Neural cell (in vitro differentiated cells): Measurements from ENCODE around the gene RAE1. TPM values are rescaled to one million over a fixed set of nuclear protein-coding genes. Genes with fewer than 3 reads are reported as not detected.

Experiments
- H2AFZ ChIP-seq: fragments of 200-600, 300-800 bp; sonication (generic), shearing (Covaris generic); 2 replicates; pipeline ENCODE4 v1.6.0; 2014; ENCODE audit warnings: low read depth, mild to moderate bottlenecking, antibody characterized with exemption, low read length, moderate library complexity
- H3F3A ChIP-seq: fragments of 200-600 bp; shearing (Covaris generic); 2 replicates; pipeline ENCODE4 v1.6.1; 2016; ENCODE audit warnings: mild to moderate bottlenecking, moderate library complexity, mixed read lengths, antibody characterized with exemption, low read length; ENCODE audit not compliant: insufficient read depth, poor library complexity, severe bottlenecking
- H3K27ac ChIP-seq: fragments of 200-600, 300-800 bp; sonication (generic), shearing (Covaris generic); 2 replicates; pipeline ENCODE4 v1.5.1; 2014; ENCODE audit warnings: mild to moderate bottlenecking, low read length, moderate library complexity
- H3K27me3 ChIP-seq: fragments of 300-800, 200-600 bp; sonication (generic), shearing (Covaris generic); 2 replicates; pipeline ENCODE4 v1.6.0; 2014; ENCODE audit warnings: mild to moderate bottlenecking, low read depth, low read length, moderate library complexity; ENCODE audit not compliant: insufficient read depth
- H3K36me3 ChIP-seq: fragments of 300-800, 200-600 bp; sonication (generic), shearing (Covaris generic); 2 replicates; pipeline ENCODE4 v1.5.1; 2014; ENCODE audit warnings: mild to moderate bottlenecking, antibody characterized with exemption, low read length, moderate library complexity; ENCODE audit not compliant: insufficient read depth
- H3K4me2 ChIP-seq: fragments of 300-800, 200-600 bp; sonication (generic), shearing (Covaris generic); 2 replicates; pipeline ENCODE4 v1.6.0; 2014; ENCODE audit warnings: mild to moderate bottlenecking, low read length
- H3K4me3 ChIP-seq: fragments of 300-800, 200-600 bp; sonication (generic), shearing (Covaris generic); 2 replicates; pipeline ENCODE4 v1.5.1; 2014; ENCODE audit warnings: mild to moderate bottlenecking, low read length, moderate library complexity
- H3K79me2 ChIP-seq: fragments of 200-600 bp; shearing (Covaris generic); replicated peaks from 2 replicates; pipeline ENCODE4 v1.6.0; 2014; ENCODE audit warnings: mild to moderate bottlenecking, low read length, moderate library complexity; ENCODE audit not compliant: insufficient read depth
- H3K9ac ChIP-seq: fragments of 300-800, 200-600 bp; sonication (generic), shearing (Covaris generic); 2 replicates; pipeline ENCODE4 v1.6.1; 2016; ENCODE audit warnings: mild to moderate bottlenecking, low read length, mixed read lengths
- H3K9me2 ChIP-seq: fragments of 200-600 bp; shearing (Covaris generic); 2 replicates; pipeline ENCODE4 v1.6.1; 2016; ENCODE audit warnings: mild to moderate bottlenecking, low read length, mixed read lengths; ENCODE audit not compliant: insufficient read depth
- H3K9me3 ChIP-seq: fragments of 200-600, 300-800 bp; sonication (generic), shearing (Covaris generic); 2 replicates; pipeline ENCODE4 v1.6.1; 2016; ENCODE audit warnings: mild to moderate bottlenecking, mixed run types, low read length, moderate library complexity, mixed read lengths
- H4K20me1 ChIP-seq: fragments of 200-600 bp; shearing (Covaris generic); 2 replicates; pipeline ENCODE4 v1.6.1; 2016; ENCODE audit warnings: mild to moderate bottlenecking, mixed run types; ENCODE audit not compliant: insufficient read depth
- EP300 ChIP-seq: fragments of 450-650 bp; conservative IDR thresholded peaks from 2 replicates; pipeline ENCODE4 v1.6.1; 2014; ENCODE audit warnings: antibody characterized with exemption, mild to moderate bottlenecking, moderate library complexity; ENCODE audit not compliant: poor library complexity, severe bottlenecking
- EZH2 ChIP-seq: fragments of 200-600, 300-800 bp; shearing (Covaris generic), sonication (generic); IDR thresholded peaks from 2 replicates; pipeline ENCODE4 v1.6.1; 2014; ENCODE audit warnings: antibody characterized with exemption, low read length, borderline replicate concordance, mild to moderate bottlenecking; ENCODE audit not compliant: insufficient read depth, poor library complexity, severe bottlenecking
- MXI1 ChIP-seq: fragments of 450-650 bp; conservative IDR thresholded peaks from 2 replicates; pipeline ENCODE4 v1.6.1; 2014; ENCODE audit warnings: antibody characterized with exemption, mild to moderate bottlenecking; ENCODE audit not compliant: poor library complexity, severe bottlenecking
- POLR2AphosphoS5 ChIP-seq: IDR thresholded peaks from 2 replicates; pipeline ENCODE4 v1.6.1; 2012
- RAD21 ChIP-seq: fragments of 450-650 bp; conservative IDR thresholded peaks from 2 replicates; pipeline ENCODE4 v1.6.1; 2014; ENCODE audit warnings: antibody characterized with exemption, mild to moderate bottlenecking, moderate library complexity
- SMC3 ChIP-seq: fragments of 450-650 bp; conservative IDR thresholded peaks from 2 replicates; pipeline ENCODE4 v1.6.1; 2014; ENCODE audit warnings: antibody characterized with exemption, mild to moderate bottlenecking, moderate library complexity; ENCODE audit not compliant: poor library complexity
- TAF1 ChIP-seq: IDR thresholded peaks from 2 replicates; pipeline ENCODE4 v1.6.1; 2012; ENCODE audit warnings: low read depth
- polyA plus RNA-seq: library from polyadenylated mRNA; depleted of rRNA; stranded (reverse); fragments of >200 nt; gene quantifications from 2 replicates; pipeline ENCODE4 v1.2.3, GENCODE V29; 2014
- TF ChIP-seq, protein P1 (sequence below): fragments of 450-650 bp; IDR thresholded peaks from 2 replicates; pipeline ENCODE4 v1.5.1; 2014; ENCODE audit warnings: antibody characterized with exemption, mild to moderate bottlenecking, moderate library complexity; ENCODE audit not compliant: poor library complexity, severe bottlenecking
- TF ChIP-seq, protein P2 (sequence below): IDR thresholded peaks from 2 replicates; pipeline ENCODE4 v1.6.1; 2012; ENCODE audit warnings: borderline replicate concordance

The RAE1 gene
- polyA plus RNA-seq, 1 donor from 2014 or later, result 134 TPM

DNA sequence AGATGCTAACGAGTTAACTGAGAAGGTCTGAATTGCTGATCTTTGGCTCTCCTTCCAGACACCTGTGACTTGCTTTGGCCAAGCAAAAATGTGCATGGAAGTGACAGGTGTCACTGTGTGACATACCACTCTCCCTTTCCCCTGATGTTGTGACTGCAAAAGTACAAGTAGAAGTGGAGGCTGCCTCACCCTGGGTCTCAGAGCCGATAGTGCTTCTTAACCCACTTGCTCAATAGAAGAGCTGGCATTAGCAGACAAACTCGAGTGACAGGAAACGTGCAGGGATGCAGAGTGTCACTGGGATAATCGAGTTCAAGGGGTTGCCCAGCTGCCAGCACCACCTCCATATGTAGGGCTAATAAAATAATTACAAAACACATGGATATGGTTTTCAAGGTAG is 37.8 kb upstream of the RAE1 start:
- Histone ChIP-seq H2AFZ (no peak overlapping the region), H3F3A (no peaks in the 10 kb centered on the region), H3K9me3 (no peaks in the 10 kb centered on the region), H4K20me1 (no peaks in the 10 kb centered on the region), H3K79me2 (no peaks in the 10 kb centered on the region), H3K4me2 (no peak overlapping the region), H3K9me2 (no peaks in the 10 kb centered on the region), H3K36me3 (no peaks in the 10 kb centered on the region), H3K27me3 (no peaks in the 10 kb centered on the region), H3K27ac (no peak overlapping the region), H3K9ac (no peak overlapping the region), H3K4me3 (no peak overlapping the region)
- TF ChIP-seq, protein P1, sequence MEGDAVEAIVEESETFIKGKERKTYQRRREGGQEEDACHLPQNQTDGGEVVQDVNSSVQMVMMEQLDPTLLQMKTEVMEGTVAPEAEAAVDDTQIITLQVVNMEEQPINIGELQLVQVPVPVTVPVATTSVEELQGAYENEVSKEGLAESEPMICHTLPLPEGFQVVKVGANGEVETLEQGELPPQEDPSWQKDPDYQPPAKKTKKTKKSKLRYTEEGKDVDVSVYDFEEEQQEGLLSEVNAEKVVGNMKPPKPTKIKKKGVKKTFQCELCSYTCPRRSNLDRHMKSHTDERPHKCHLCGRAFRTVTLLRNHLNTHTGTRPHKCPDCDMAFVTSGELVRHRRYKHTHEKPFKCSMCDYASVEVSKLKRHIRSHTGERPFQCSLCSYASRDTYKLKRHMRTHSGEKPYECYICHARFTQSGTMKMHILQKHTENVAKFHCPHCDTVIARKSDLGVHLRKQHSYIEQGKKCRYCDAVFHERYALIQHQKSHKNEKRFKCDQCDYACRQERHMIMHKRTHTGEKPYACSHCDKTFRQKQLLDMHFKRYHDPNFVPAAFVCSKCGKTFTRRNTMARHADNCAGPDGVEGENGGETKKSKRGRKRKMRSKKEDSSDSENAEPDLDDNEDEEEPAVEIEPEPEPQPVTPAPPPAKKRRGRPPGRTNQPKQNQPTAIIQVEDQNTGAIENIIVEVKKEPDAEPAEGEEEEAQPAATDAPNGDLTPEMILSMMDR, result no peak
- TF ChIP-seq SMC3, result no peak
- TF ChIP-seq TAF1, result no peak
- no peak for TF ChIP-seq EP300
- TF ChIP-seq, protein P2, sequence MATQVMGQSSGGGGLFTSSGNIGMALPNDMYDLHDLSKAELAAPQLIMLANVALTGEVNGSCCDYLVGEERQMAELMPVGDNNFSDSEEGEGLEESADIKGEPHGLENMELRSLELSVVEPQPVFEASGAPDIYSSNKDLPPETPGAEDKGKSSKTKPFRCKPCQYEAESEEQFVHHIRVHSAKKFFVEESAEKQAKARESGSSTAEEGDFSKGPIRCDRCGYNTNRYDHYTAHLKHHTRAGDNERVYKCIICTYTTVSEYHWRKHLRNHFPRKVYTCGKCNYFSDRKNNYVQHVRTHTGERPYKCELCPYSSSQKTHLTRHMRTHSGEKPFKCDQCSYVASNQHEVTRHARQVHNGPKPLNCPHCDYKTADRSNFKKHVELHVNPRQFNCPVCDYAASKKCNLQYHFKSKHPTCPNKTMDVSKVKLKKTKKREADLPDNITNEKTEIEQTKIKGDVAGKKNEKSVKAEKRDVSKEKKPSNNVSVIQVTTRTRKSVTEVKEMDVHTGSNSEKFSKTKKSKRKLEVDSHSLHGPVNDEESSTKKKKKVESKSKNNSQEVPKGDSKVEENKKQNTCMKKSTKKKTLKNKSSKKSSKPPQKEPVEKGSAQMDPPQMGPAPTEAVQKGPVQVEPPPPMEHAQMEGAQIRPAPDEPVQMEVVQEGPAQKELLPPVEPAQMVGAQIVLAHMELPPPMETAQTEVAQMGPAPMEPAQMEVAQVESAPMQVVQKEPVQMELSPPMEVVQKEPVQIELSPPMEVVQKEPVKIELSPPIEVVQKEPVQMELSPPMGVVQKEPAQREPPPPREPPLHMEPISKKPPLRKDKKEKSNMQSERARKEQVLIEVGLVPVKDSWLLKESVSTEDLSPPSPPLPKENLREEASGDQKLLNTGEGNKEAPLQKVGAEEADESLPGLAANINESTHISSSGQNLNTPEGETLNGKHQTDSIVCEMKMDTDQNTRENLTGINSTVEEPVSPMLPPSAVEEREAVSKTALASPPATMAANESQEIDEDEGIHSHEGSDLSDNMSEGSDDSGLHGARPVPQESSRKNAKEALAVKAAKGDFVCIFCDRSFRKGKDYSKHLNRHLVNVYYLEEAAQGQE, result no peak
- TF ChIP-seq RAD21, result no peak
- TF ChIP-seq EZH2, result no peak
- TF ChIP-seq MXI1, result no peak
- no peak for TF ChIP-seq POLR2AphosphoS5

DNA sequence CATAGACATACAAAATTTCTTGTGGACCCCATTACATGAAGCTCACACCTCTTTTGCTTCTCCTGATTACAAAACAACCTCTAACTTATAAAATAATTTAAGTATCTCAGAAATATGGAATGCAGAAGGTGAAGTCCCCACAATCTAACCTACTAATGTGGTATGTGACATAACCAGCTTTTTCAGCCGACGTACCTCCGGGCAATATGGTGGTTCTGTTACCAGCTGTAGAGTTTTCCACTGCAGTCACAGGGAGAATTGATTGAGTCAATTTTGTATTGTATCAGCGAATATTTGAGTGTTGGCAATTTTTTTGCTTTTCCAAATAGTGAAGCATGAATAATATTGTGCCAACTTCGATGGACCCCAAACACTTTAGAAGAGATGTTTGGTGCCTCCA is 37.1 kb upstream of the RAE1 start:
- TF ChIP-seq MXI1 (no peak), EP300 (no peak), TAF1 (no peak), EZH2 (no peak), SMC3 (no peak), RAD21 (no peak), POLR2AphosphoS5 (no peak)
- TF ChIP-seq, protein P2, result no peak
- TF ChIP-seq, protein P1, result no peak
- Histone ChIP-seq H3K9ac (no peak overlapping the region), H2AFZ (no peak overlapping the region), H3K4me3 (no peak overlapping the region), H4K20me1 (no peaks in the 10 kb centered on the region), H3K4me2 (no peak overlapping the region), H3K36me3 (no peaks in the 10 kb centered on the region), H3K9me3 (no peaks in the 10 kb centered on the region), H3K27ac (no peak overlapping the region), H3F3A (no peaks in the 10 kb centered on the region), H3K27me3 (no peaks in the 10 kb centered on the region), H3K9me2 (no peaks in the 10 kb centered on the region), H3K79me2 (no peaks in the 10 kb centered on the region)
